Caki2 (cell line): ENCODE data around the gene UBAP1. TPM values are rescaled to one million over a fixed set of nuclear protein-coding genes. Genes with fewer than 3 reads are reported as not detected.
"Not testable (repeated sequence)": the region's sequence is repeated elsewhere in the genome, so short reads cannot be mapped to it uniquely, and the experiment has no call there.

Experiments
- DNase-seq: peaks from one replicate; pipeline ENCODE4 v3.0.0-alpha.2; 2015; ENCODE audit warnings: low read depth
- in situ Hi-C: cut with HindIII; loops from 2 replicates; pipeline ENCODE4 v1.10.0; 2016; ENCODE audit warnings: low sequenced_read_pairs, low pct_unique_long_range_greater_than_20kb, mixed read lengths
- total RNA-seq: library from RNA; depleted of rRNA; stranded (reverse); fragments of >200 nt; shearing (Covaris generic); gene quantifications from 2 replicates; pipeline ENCODE4 v1.2.3, GENCODE V29; 2014; ENCODE audit warnings: low replicate concordance

The UBAP1 gene
- total RNA-seq, 1 experiment from 2014 or later: 79.8 TPM

GRCh38 chr9:34252016-34252415 is 73.2 kb downstream of the UBAP1 start:
- DNase-seq: peak; percentile 23
- in situ Hi-C loops: no loop called here

- in situ Hi-C loops: no loop called here
- peak; percentile 73 for DNase-seq
Observed at GRCh38 chr9:34252670-34253459, 74.0 kb downstream of the UBAP1 start.

GRCh38 chr9:34253460-34253837 is 74.6 kb downstream of the UBAP1 start:
- DNase-seq: peak; percentile 60
- in situ Hi-C loops: no loop called here

- in situ Hi-C loops: no loop called here
- DNase-seq: peak; percentile 61
Observed at GRCh38 chr9:34254141-34254913, 75.5 kb downstream of the UBAP1 start.

GRCh38 chr9:34254966-34255825 is 76.4 kb downstream of the UBAP1 start:
- in situ Hi-C loops: no loop called here
- DNase-seq: no peak

- DNase-seq: no peak
- in situ Hi-C loops: no loop called here
Observed at GRCh38 chr9:34256104-34256503, 77.3 kb downstream of the UBAP1 start.

GRCh38 chr9:34256987-34257585 is 78.2 kb downstream of the UBAP1 start:
- in situ Hi-C loops: no loop called here
- DNase-seq: no peak

- no peak for DNase-seq
- in situ Hi-C loops: no loop called here
Observed at GRCh38 chr9:34259315-34259714, 80.5 kb downstream of the UBAP1 start.

GRCh38 chr9:34262971-34263370 is 84.1 kb downstream of the UBAP1 start:
- no peak for DNase-seq
- in situ Hi-C loops: no loop called here

GRCh38 chr9:34267660-34268059 is 88.8 kb downstream of the UBAP1 start:
- in situ Hi-C loops: no loop called here
- DNase-seq: no peak

- in situ Hi-C loops: no loop called here
- DNase-seq: no peak
Observed at GRCh38 chr9:34271265-34272006, 92.6 kb downstream of the UBAP1 start.

- no peak for DNase-seq
Observed at GRCh38 chr9:34272101-34272541, 93.3 kb downstream of the UBAP1 start.

GRCh38 chr9:34273588-34273987 is 94.7 kb downstream of the UBAP1 start:
- DNase-seq, in situ Hi-C loops: not testable (repeated sequence)

More at GRCh38 chr9:34272101-34272541, 93.3 kb downstream of the UBAP1 start:
- in situ Hi-C loops: no loop called here

- in situ Hi-C loops: no loop called here
- no peak for DNase-seq
Observed at GRCh38 chr9:34275811-34276210, 97.0 kb downstream of the UBAP1 start.

- in situ Hi-C loops: no loop called here
Observed at GRCh38 chr9:34276772-34277171, 97.9 kb downstream of the UBAP1 start.

GRCh38 chr9:34279411-34279810 is 100.6 kb downstream of the UBAP1 start:
- in situ Hi-C loops: no loop called here
- DNase-seq: no peak

More at GRCh38 chr9:34276772-34277171, 97.9 kb downstream of the UBAP1 start:
- DNase-seq: no peak

- DNase-seq: no peak
- in situ Hi-C loops: no loop called here
Observed at GRCh38 chr9:34282096-34282495, 103.3 kb downstream of the UBAP1 start.

GRCh38 chr9:34289159-34289558 is 110.3 kb downstream of the UBAP1 start:
- in situ Hi-C loops: no loop called here
- DNase-seq: no peak
